Measurements from ENCODE around the gene DENND4C.

- TF ChIP-seq SMAD3 (CRISPR knock-in tag; IDR thresholded peaks at IDR 0.05; ENCODE audit: borderline replicate concordance) (no peak), CTCF (IDR thresholded peaks at IDR 0.05) (no peak), ZNF423 (CRISPR knock-in tag; IDR thresholded peaks at IDR 0.05) (no peak), TEAD4 (CRISPR knock-in tag; IDR thresholded peaks at IDR 0.05) (no peak), USF1 (CRISPR knock-in tag; IDR thresholded peaks at IDR 0.05) (no peak; the same call in 1 of the 2 replicates), SP1 (CRISPR knock-in tag; conservative IDR thresholded peaks at IDR 0.05) (no peak)
Observed at GRCh38 chr9:19229595-19230354, 718 bp upstream of the DENND4C start.

Measured in WTC11 (cell line).